Subcutaneous adipose tissue (tissue), 4 donors: ENCODE measurements around the gene ITPK1. TPM values are rescaled to one million over a fixed set of nuclear protein-coding genes. Genes with fewer than 3 reads are reported as not detected.

Source experiments
- CTCF ChIP-seq: fragments of 450-650 bp; IDR thresholded peaks from one replicate; pipeline ENCODE4 v1.5.1; 2016; ENCODE audit warnings: low read depth, mild to moderate bottlenecking, control low read depth, antibody characterized with exemption, moderate library complexity
- total RNA-seq, 4 donors: library from RNA; depleted of rRNA; stranded (reverse); fragments of >200 nt; gene quantifications; one replicate each; pipeline ENCODE4 v1.1.0, GENCODE V29; 2016

The ITPK1 gene
- total RNA-seq, 4 donors from 2014 or later, result 53.4 to 109 (median 60.3) TPM

- no peak for TF ChIP-seq CTCF
Measured at GRCh38 chr14:93116676-93117200, 1.0 kb upstream of the ITPK1 start.

- TF ChIP-seq CTCF, result no peak
Measured at GRCh38 chr14:93115069-93115820, 480 bp downstream of the ITPK1 start.

- TF ChIP-seq CTCF, result no peak
Measured at GRCh38 chr14:93114713-93115068, 1.0 kb downstream of the ITPK1 start.

GRCh38 chr14:93114068-93114710 is 1.5 kb downstream of the ITPK1 start:
- no peak for TF ChIP-seq CTCF

GRCh38 chr14:93113678-93114067 is 2.1 kb downstream of the ITPK1 start:
- no peak for TF ChIP-seq CTCF

GRCh38 chr14:93112891-93113677 is 2.6 kb downstream of the ITPK1 start:
- no peak for TF ChIP-seq CTCF
